ENCODE measurements around the gene TNRC6A.
"Not testable (repeated sequence)": the region's sequence is repeated elsewhere in the genome, so short reads cannot be mapped to it uniquely, and the experiment has no call there.

The TNRC6A gene

DNA sequence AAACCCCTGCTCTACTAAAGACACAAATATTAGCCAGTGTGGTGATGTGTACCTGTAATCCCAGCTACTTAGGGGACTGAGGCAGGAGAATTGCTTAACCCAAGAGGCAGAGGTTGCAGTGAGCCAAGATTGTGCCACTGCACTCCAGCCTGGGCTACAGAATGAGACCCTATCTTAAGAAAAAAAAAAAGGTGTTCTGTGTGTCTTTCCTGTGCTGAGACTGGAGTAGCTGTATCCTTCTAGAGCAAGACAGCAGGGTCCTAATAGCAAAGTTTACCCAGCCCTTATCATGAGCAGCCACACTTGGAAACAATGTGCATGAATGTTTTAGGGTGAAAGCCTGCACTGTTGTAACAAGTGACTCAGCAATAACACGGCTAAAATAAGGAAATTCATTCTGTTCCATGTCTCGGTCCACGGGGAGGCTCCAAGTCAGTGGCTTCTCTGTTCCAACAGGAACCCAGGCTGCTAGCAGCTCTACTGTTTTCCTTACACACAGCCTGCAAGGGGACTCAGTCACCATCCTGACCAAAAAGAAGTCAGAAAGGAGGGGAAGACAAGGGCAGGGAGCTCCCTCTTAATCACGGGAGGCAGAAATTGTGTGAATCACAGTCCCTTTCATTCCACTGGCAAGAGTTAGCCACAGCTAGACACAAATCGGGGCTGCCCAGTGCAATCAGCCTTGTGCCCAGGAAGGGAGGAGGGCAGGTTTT lies 109.3 kb downstream of the TNRC6A start:
- Histone ChIP-seq H3K27ac (ENCODE audit: poor library complexity, severe bottlenecking) (no peak overlapping the region), H3K9me3 (ENCODE audit: severe bottlenecking) (no peaks in the 10 kb centered on the region), H3K27me3 (ENCODE audit: insufficient read depth, poor library complexity, severe bottlenecking) (no peaks in the 10 kb centered on the region), H3K36me3 (ENCODE audit: low read depth) (no peaks in the 10 kb centered on the region), H3K4me1 (ENCODE audit: insufficient read depth, poor library complexity, severe bottlenecking) (no peaks in the 10 kb centered on the region), H3K4me3 (ENCODE audit: severe bottlenecking) (no peak overlapping the region)
- TF ChIP-seq, protein P1, sequence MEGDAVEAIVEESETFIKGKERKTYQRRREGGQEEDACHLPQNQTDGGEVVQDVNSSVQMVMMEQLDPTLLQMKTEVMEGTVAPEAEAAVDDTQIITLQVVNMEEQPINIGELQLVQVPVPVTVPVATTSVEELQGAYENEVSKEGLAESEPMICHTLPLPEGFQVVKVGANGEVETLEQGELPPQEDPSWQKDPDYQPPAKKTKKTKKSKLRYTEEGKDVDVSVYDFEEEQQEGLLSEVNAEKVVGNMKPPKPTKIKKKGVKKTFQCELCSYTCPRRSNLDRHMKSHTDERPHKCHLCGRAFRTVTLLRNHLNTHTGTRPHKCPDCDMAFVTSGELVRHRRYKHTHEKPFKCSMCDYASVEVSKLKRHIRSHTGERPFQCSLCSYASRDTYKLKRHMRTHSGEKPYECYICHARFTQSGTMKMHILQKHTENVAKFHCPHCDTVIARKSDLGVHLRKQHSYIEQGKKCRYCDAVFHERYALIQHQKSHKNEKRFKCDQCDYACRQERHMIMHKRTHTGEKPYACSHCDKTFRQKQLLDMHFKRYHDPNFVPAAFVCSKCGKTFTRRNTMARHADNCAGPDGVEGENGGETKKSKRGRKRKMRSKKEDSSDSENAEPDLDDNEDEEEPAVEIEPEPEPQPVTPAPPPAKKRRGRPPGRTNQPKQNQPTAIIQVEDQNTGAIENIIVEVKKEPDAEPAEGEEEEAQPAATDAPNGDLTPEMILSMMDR (IDR thresholded peaks at IDR 0.05; ENCODE audit: poor library complexity, severe bottlenecking), result no peak
- ATAC-seq (ENCODE audit: low read depth) (peak; percentile 59), DNase-seq (ENCODE audit: low spot score) (no peak)

DNA sequence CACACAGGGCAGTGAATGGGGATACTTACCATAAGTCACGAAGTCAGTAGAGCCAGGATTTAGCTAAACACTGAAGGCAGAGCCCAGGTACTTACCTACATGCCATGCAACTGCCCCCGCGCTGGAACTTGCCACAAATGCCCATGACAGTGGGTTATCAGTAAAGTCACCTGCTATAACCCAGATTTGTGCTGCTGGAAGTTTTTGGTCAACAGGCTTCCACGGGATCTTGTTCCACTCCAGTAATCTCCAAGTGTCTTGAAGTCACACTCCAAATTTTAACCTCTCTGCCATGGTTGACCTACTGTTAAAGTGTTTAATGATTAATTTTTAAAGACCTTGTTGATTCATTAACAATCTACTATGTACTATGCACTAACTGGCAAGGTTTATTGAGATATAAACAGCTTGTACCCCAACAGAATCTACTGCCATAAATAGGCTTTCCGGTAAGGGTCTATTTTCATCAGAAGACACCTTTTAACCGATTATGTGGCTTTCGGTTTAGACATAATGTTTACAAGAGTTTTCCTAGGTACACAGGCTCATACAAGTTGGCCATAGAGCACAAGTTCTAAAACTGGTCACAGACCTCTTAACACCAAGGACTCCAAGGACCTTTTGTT lies 110.0 kb downstream of the TNRC6A start:
- no peaks in the 10 kb centered on the region for H3K9me3 ChIP-seq (ENCODE audit: severe bottlenecking)
- TF ChIP-seq, protein P1 (IDR thresholded peaks at IDR 0.05; ENCODE audit: poor library complexity, severe bottlenecking), result no peak
- H3K27ac ChIP-seq (ENCODE audit: poor library complexity, severe bottlenecking), result no peak overlapping the region
- peaks cover 1% of the 10 kb centered on the region for H3K4me1 ChIP-seq (ENCODE audit: insufficient read depth, poor library complexity, severe bottlenecking)
- H3K27me3 ChIP-seq (ENCODE audit: insufficient read depth, poor library complexity, severe bottlenecking), result no peaks in the 10 kb centered on the region
- H3K4me3 ChIP-seq (ENCODE audit: severe bottlenecking), result no peak overlapping the region
- DNase-seq (ENCODE audit: low spot score), result no peak
- no peaks in the 10 kb centered on the region for H3K36me3 ChIP-seq (ENCODE audit: low read depth)
- no peak for ATAC-seq (ENCODE audit: low read depth)

DNA sequence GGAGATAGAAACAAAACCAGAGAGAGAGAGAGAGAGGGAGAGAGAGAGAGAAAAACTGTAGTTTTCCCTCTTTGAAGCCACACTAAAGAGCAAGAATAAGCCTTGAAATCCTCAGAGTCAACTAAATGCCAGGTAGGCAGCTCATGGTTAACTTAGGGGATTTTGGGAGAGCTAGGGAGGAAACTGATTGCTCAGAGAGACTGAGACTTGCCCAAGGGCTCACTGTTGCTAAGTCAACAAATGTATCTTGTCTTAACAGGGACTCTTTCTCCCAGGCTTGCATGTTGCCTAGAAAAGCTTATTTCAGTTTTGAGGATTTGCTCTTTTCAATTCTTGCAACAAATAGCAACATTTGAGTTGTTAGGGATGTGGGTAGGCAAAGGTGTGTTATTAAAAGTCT lies 111.8 kb downstream of the TNRC6A start:
- H3K9me3 ChIP-seq (ENCODE audit: severe bottlenecking), result no peaks in the 10 kb centered on the region
- H3K4me3 ChIP-seq (ENCODE audit: severe bottlenecking), result no peak overlapping the region
- TF ChIP-seq, protein P1 (IDR thresholded peaks at IDR 0.05; ENCODE audit: poor library complexity, severe bottlenecking), result no peak
- H3K27ac ChIP-seq (ENCODE audit: poor library complexity, severe bottlenecking), result no peak overlapping the region
- H3K36me3 ChIP-seq (ENCODE audit: low read depth), result no peaks in the 10 kb centered on the region
- peaks cover 5% of the 10 kb centered on the region for H3K4me1 ChIP-seq (ENCODE audit: insufficient read depth, poor library complexity, severe bottlenecking)
- ATAC-seq (ENCODE audit: low read depth) (no peak), DNase-seq (ENCODE audit: low spot score) (no peak)
- no peaks in the 10 kb centered on the region for H3K27me3 ChIP-seq (ENCODE audit: insufficient read depth, poor library complexity, severe bottlenecking)

DNA sequence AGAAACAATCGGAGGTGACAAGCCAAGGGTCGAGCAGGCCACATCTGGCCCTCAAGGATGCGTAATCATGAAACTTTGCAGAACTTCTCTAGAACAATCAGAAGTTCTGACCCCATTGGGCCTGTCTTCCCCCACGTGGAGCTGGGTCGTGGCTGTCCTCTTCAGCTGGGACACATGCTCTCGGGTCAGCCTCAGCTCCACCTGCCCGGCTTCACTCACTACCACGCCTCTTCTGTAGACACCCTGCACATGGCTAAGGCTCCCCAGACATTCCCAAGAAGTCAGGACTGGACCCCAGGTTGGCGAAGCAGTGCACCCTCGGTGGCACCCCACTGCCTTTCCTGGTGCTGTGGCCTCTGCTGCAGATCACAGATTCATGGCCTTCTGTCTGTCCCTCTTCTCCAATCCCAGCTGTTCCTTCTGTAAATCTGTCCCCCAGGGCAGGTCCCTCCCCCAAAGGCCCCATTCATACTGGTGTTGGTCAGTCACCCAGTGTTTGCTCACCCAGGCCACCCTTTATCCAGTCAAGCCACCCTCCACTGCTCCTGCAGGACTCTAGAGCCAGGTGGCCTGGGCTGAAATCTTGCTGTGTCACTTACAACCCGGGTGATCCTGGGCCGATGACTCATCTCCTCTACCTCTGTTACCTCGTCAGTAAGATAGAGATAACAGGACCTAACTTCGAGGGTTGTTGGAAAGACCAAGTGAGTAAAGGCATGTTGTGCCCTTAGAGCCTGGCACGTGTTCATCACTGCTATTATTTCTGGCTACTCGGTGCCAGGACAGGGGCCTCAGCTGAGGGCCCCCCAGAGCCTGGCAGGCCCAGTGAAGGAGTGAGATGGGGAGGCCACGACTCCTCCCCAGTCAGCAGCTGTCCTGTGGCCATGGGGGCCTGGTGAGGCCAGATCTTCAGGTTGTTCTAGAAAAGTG lies 114.9 kb downstream of the TNRC6A start:
- ATAC-seq (ENCODE audit: low read depth) (no peak), DNase-seq (ENCODE audit: low spot score) (no peak)
- Histone ChIP-seq H3K36me3 (ENCODE audit: low read depth) (no peaks in the 10 kb centered on the region), H3K9me3 (ENCODE audit: severe bottlenecking) (no peaks in the 10 kb centered on the region), H3K4me1 (ENCODE audit: insufficient read depth, poor library complexity, severe bottlenecking) (peaks cover 10% of the 10 kb centered on the region), H3K27ac (ENCODE audit: poor library complexity, severe bottlenecking) (no peak overlapping the region), H3K4me3 (ENCODE audit: severe bottlenecking) (no peak overlapping the region), H3K27me3 (ENCODE audit: insufficient read depth, poor library complexity, severe bottlenecking) (no peaks in the 10 kb centered on the region)
- TF ChIP-seq, protein P1 (IDR thresholded peaks at IDR 0.05; ENCODE audit: poor library complexity, severe bottlenecking), result no peak

DNA sequence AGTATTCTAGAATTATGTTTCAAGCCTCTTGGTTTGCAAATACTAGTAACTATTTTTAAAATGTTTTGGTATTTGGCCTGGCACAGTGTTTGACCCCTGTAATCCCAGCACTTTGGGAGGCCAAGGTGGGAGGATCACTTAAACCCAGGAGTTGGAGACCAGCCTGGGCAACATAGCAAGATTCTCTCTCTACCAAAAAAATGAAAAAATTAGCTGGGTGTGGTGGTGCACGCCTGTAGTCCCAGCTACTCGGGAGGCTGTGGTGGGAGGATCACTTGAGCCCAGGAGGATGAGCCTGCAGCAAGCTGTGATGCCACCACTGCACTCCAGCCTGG lies 115.5 kb downstream of the TNRC6A start:
- not testable (repeated sequence) for H3K27ac ChIP-seq (ENCODE audit: poor library complexity, severe bottlenecking); H3K27me3 ChIP-seq (ENCODE audit: insufficient read depth, poor library complexity, severe bottlenecking); H3K4me3 ChIP-seq (ENCODE audit: severe bottlenecking); H3K36me3 ChIP-seq (ENCODE audit: low read depth); DNase-seq (ENCODE audit: low spot score); H3K9me3 ChIP-seq (ENCODE audit: severe bottlenecking); ATAC-seq (ENCODE audit: low read depth)
- H3K4me1 ChIP-seq (ENCODE audit: insufficient read depth, poor library complexity, severe bottlenecking), result peaks cover 10% of the 10 kb centered on the region
